ENCODE measurements around the gene BANP.
A peak's percentile ranks its signal among the peaks of the same experiment; 100 is the strongest.

Gene BANP

GRCh38 chr16:87917503-87917902 is 33.7 kb upstream of the BANP start:
- DNase-seq (ENCODE audit: extremely low read depth, low read depth), result no peak
- H3K4me3 ChIP-seq (replicated peaks; ENCODE audit: low read depth, low read length), result no peak overlapping the region
- TF ChIP-seq CTCF (IDR thresholded peaks at IDR 0.05; ENCODE audit: low read depth, low read length, missing control alignments), result no peak

GRCh38 chr16:87918338-87918737 is 32.9 kb upstream of the BANP start:
- TF ChIP-seq CTCF (IDR thresholded peaks at IDR 0.05; ENCODE audit: low read depth, low read length, missing control alignments), result no peak
- H3K4me3 ChIP-seq (replicated peaks; ENCODE audit: low read depth, low read length), result 0 out of 2 replicates have a peak overlapping the region, but pooled peaks have one; percentile 4
- no peak for DNase-seq (ENCODE audit: extremely low read depth, low read depth)

- DNase-seq (ENCODE audit: extremely low read depth, low read depth), result no peak
- H3K4me3 ChIP-seq (replicated peaks; ENCODE audit: low read depth, low read length), result no peak overlapping the region
- no peak for TF ChIP-seq CTCF (IDR thresholded peaks at IDR 0.05; ENCODE audit: low read depth, low read length, missing control alignments)
Measured at GRCh38 chr16:87918866-87919680, 32.2 kb upstream of the BANP start.

- H3K4me3 ChIP-seq (replicated peaks; ENCODE audit: low read depth, low read length), result no peak overlapping the region
- DNase-seq (ENCODE audit: extremely low read depth, low read depth), result no peak
- no peak for TF ChIP-seq CTCF (IDR thresholded peaks at IDR 0.05; ENCODE audit: low read depth, low read length, missing control alignments)
Measured at GRCh38 chr16:87919681-87919994, 31.6 kb upstream of the BANP start.

- no peak for TF ChIP-seq CTCF (IDR thresholded peaks at IDR 0.05; ENCODE audit: low read depth, low read length, missing control alignments)
- DNase-seq (ENCODE audit: extremely low read depth, low read depth), result no peak
- H3K4me3 ChIP-seq (replicated peaks; ENCODE audit: low read depth, low read length), result no peak overlapping the region
Measured at GRCh38 chr16:87921236-87921773, 29.9 kb upstream of the BANP start.

- no peak for TF ChIP-seq CTCF (IDR thresholded peaks at IDR 0.05; ENCODE audit: low read depth, low read length, missing control alignments)
- no peak for DNase-seq (ENCODE audit: extremely low read depth, low read depth)
- no peak overlapping the region for H3K4me3 ChIP-seq (replicated peaks; ENCODE audit: low read depth, low read length)
Measured at GRCh38 chr16:87922250-87922871, 28.9 kb upstream of the BANP start.

Measured in HFF-Myc (cell line).